ENCODE results near the gene TMEM151B.

DNA sequence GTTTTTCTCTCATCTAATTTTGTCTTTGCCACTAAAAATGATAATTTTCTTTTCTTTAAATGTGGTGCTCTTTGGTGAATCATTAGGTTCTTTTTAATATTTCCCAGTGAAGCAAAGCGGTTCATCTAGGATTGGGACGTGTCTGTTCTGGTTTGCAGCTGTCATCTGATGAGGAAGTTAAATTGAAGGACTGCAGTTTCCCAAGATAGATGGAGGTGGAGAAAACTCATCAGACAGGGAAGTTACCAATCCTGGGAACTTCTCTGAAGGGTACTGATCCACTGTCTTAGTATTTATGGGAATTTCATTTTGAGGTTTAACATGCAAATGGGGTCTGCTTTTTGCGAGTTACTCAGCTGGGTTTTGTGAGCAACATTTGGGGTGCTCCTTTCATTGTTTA lies 45.3 kb downstream of the TMEM151B start:
- TF ChIP-seq EZH2 (IDR thresholded peaks at IDR 0.05; ENCODE audit: borderline replicate concordance) = no peak
- TF ChIP-seq CTCF (IDR thresholded peaks at IDR 0.05; ENCODE audit: poor library complexity) = no peak
- no peak for TF ChIP-seq EZH2phosphoT487 (IDR thresholded peaks at IDR 0.05; ENCODE audit: low read depth, severe bottlenecking, unreplicated experiment)
